SW 1271 (cell line): ENCODE data around the gene SPG7.
A peak's percentile ranks its signal among the peaks of the same experiment; 100 is the strongest.
"Not testable (repeated sequence)": the region's sequence is repeated elsewhere in the genome, so short reads cannot be mapped to it uniquely, and the experiment has no call there.

Experiments
- DNase-seq, 2 experiments: peaks; one replicate each; lab custom pipeline; 2025; lab: John Stamatoyannopoulos, UW

Gene SPG7

GRCh38 chr16:89564476-89565255, 56.5 kb downstream of the SPG7 start:
- no peak for DNase-seq

GRCh38 chr16:89565256-89565505, 57.0 kb downstream of the SPG7 start:
- DNase-seq, result peak in 1 of 2 experiments; percentile 16

GRCh38 chr16:89565506-89566372, 57.5 kb downstream of the SPG7 start:
- no peak for DNase-seq

- DNase-seq, result no peak
Observed at GRCh38 chr16:89567656-89568594, 59.7 kb downstream of the SPG7 start.

GRCh38 chr16:89569506-89570341, 61.5 kb downstream of the SPG7 start:
- DNase-seq, result no peak

- DNase-seq, result no peak
Observed at GRCh38 chr16:89570342-89570923, 62.2 kb downstream of the SPG7 start.

- DNase-seq, result not testable (repeated sequence)
Observed at GRCh38 chr16:89570983-89571598, 62.9 kb downstream of the SPG7 start.

GRCh38 chr16:89571636-89572035, 63.4 kb downstream of the SPG7 start:
- no peak for DNase-seq

- DNase-seq, result no peak
Observed at GRCh38 chr16:89572073-89572484, 63.9 kb downstream of the SPG7 start.

- DNase-seq, result no peak
Observed at GRCh38 chr16:89572485-89573205, 64.4 kb downstream of the SPG7 start.

GRCh38 chr16:89573826-89574680, 65.8 kb downstream of the SPG7 start:
- no peak for DNase-seq

GRCh38 chr16:89574681-89575246, 66.6 kb downstream of the SPG7 start:
- DNase-seq, result peak in 1 of 2 experiments; percentile 65

GRCh38 chr16:89575247-89576152, 67.3 kb downstream of the SPG7 start, which contains the start of gene CPNE7:
Gene CPNE7, plus strand, starts transcription at chr16:89575758. Its CDS starts 140 bp downstream, at chr16:89575898.
- DNase-seq, result no peak

- DNase-seq, result no peak
Observed at GRCh38 chr16:89576153-89577054, 68.2 kb downstream of the SPG7 start.

GRCh38 chr16:89577055-89577759, 69.0 kb downstream of the SPG7 start:
- no peak for DNase-seq

GRCh38 chr16:89579351-89579750, 71.1 kb downstream of the SPG7 start:
- no peak for DNase-seq
